RPMI8226 (cell line): ENCODE measurements around the gene FUT4.
"Not testable (repeated sequence)": the region's sequence is repeated elsewhere in the genome, so short reads cannot be mapped to it uniquely, and the experiment has no call there.

Experiments used
- DNase-seq: peaks from one replicate; pipeline ENCODE4 v3.0.0-alpha.2; 2015

FUT4 gene, protein sequence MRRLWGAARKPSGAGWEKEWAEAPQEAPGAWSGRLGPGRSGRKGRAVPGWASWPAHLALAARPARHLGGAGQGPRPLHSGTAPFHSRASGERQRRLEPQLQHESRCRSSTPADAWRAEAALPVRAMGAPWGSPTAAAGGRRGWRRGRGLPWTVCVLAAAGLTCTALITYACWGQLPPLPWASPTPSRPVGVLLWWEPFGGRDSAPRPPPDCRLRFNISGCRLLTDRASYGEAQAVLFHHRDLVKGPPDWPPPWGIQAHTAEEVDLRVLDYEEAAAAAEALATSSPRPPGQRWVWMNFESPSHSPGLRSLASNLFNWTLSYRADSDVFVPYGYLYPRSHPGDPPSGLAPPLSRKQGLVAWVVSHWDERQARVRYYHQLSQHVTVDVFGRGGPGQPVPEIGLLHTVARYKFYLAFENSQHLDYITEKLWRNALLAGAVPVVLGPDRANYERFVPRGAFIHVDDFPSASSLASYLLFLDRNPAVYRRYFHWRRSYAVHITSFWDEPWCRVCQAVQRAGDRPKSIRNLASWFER

DNA sequence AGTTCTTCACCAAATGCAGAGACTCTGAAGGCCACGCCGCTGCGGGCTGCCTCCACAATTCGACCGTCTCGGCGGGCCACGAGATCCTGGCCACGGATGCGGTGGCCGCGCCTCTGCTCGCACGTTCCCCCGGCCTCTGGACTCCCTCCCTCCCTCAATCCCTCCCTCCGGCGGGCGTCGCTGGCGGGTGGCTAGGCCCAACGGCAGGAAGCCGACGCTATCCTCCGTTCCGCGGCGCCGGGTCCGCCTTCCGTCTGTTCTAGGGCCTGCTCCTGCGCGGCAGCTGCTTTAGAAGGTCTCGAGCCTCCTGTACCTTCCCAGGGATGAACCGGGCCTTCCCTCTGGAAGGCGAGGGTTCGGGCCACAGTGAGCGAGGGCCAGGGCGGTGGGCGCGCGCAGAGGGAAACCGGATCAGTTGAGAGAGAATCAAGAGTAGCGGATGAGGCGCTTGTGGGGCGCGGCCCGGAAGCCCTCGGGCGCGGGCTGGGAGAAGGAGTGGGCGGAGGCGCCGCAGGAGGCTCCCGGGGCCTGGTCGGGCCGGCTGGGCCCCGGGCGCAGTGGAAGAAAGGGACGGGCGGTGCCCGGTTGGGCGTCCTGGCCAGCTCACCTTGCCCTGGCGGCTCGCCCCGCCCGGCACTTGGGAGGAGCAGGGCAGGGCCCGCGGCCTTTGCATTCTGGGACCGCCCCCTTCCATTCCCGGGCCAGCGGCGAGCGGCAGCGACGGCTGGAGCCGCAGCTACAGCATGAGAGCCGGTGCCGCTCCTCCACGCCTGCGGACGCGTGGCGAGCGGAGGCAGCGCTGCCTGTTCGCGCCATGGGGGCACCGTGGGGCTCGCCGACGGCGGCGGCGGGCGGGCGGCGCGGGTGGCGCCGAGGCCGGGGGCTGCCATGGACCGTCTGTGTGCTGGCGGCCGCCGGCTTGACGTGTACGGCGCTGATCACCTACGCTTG lies at the start of gene FUT4:
FUT4 (plus strand) TSS at position 227 of the 951 bp plus-strand sequence; CDS start at position 440, 213 bp downstream.
- peak; percentile 78 for DNase-seq

DNA sequence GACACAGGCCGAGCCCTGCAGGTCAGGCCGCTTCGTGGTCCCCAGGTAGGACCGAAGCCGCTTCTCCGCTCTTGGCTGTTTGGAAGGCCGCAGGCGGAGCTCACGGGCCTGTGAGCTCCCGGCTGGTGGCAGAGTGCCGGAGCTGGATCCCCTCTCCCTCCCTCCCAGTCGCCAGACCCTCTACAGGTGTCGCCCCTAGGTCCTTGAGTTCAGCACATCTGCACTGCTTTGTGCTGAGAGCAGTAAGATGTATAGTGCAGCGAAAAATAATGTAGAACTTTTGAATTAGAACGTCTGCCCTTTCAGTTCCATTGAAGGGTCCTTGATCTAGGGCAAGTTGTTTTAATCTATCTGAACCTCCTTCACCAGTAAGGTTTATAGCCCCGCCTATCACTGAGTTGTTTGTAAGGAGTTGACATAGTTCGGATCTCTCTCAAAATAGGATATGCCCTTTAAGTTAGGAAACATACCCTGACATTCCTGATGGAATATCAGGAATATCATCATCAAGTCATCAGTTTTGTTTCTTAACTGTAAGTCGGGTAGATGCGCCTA lies 49.5 kb upstream of the FUT4 start:
- no peak for DNase-seq

DNA sequence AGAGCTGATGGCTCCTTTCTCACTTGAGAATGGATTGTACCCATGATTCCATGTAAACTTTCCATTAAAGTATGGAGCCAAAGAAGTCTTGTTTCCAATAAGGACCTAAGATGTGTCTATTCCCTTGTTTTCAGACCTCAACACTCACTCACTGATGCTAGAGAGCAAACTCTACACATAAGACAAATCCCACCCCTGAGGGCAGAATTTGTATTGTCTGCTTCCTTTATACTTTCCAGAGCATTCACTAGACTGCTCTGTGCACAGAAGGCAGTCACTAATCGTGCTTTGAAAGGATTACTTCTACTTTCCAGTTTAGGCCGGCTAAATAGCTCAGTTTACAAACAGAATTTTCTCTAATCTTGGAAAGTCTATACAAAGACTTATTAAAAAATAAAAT lies 43.5 kb upstream of the FUT4 start:
- no peak for DNase-seq

DNA sequence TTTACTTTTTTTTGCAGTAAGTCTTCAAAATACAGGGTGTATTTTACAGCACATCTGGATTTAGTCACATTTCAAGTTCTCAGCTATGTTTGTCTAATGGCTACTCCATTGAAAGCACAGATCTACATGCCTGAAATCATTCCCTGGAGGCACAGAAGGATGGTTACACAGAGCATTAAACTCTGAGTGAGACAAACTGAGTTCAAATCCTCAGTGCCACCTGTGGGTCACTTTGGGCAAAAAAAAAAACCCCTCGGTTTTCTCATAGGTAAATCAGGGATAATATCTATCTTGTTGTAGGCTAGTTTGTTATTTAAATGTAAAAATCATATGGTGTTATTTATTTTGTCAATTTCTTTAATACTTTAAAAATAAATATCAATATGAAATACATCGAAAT lies 42.2 kb upstream of the FUT4 start:
- DNase-seq: no peak

DNA sequence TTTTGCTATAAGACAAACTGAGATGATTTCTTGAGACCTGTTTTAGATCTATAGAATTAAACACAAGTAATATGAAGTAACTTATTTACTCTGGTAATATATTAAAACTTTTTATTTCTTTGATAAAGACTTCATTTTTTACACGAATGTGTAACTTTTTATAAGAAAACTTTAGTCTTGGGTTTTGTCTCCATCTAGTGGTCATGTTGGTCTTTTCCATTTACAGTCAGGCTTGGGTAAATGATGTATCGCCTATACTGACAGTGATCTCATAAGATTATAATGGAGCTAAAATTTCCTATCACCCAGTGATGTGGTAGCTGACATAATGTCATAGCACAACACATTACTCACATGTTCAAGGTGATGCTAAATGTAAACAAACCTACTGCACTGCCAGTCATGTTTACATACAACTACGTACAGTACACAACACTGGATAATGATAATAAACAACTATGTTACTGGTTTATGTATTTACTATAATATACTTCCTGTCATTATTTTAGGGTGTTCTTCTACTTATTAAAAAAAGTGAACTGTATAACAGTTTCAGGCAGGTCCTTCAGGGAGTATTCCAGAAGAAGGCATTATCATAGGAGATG lies 38.9 kb upstream of the FUT4 start:
- DNase-seq: peak; percentile 59

DNA sequence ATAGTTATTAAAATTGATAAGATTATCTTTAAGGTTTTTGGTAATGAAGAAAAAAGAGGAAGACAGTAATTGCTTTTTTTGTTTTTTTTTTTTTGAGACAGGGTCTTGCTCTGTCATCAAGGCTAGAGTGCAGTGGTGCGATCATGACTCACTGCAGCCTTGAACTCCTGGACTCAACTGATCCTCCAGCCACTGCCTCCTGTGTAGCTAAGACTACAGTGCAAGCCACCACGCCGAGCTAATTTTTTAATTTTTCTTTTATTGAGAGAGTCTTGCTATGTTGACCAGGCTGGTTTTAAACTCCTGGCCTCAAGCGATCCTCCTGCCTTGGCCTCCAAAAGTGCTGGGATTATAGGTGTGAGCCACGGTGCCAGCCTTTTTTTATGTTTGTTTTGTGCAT lies 37.2 kb upstream of the FUT4 start:
- not testable (repeated sequence) for DNase-seq

DNA sequence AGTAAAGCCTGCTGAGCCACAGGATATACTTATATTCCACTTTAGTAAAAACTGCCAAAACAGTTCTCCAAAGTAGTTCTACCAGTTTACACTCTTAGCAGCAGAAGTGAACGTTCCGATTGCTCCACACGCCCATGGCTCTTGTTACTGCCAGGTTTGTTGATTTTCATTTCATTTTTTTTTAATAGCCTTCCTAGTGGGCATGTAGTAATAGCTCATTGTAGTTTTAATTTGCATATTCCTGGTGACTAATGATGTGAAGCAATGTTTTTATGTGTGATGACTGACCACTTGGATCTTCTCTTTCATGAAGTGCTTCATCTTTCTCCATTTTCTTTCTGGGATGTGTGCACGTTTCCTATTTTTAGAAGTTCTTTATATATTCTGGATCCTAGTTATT lies 36.2 kb upstream of the FUT4 start:
- no peak for DNase-seq

DNA sequence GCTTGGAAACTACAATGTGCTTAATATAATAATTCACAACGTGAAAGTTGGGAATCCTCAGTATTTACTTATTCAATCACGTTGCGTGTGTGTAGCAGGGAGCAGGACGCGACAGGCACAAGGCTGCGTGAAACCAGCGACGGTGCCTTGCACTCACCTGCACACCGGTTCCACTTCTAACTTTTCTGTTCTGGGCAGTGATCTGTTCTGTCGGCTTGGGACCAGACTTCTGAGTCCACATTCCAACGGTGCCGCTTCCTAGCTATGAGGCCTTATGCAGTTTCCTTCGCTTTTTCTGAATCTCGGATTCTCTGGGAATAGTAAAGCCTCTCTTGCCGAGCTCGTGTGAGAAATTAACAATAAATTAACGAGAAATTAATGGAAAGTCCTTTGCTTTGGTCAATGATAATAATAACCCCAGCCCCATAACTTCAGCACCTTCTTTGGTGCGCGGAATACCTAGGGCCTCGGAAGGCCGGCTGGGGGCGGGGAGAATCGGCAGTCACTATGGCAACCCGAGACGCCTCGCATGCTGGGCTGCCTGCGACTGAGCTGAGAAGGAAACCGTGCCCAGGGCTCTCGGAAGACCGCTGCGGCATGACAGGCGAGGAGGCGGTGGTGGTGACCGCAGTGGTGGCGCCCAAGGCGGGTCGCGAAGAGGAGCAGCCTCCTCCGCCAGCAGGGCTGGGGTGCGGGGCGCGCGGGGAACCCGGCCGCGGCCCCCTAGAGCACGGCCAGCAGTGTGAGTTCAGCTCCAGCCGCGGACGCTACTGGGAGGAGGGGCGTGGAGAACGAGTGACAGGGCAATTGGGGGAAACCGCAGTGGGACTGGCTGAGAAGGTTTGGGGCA lies 31.6 kb upstream of the FUT4 start, which contains the start of gene C11orf97:
C11orf97 (plus strand) TSS at position 530 of the 850 bp plus-strand sequence; CDS start at position 598, 68 bp downstream.
- DNase-seq: peak; percentile 54

DNA sequence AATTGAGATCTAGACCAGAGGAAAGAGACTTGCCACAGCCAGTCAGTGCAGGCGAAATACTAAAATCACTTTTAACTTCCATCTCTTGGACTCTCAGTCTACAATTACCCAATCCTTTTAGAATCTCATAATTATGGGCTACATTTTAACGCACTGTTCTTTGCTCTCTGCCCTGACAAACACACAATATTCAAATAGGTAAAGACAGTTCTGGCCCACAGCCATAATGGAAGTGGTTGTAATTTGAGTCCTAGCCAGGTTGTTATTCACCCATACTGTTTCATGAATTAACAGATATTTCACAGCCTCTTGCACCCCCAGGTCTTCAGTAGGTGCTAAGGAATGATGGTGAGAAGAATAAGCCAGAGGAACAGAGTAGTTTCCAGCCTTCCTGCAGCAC lies 30.6 kb upstream of the FUT4 start:
- DNase-seq: no peak

DNA sequence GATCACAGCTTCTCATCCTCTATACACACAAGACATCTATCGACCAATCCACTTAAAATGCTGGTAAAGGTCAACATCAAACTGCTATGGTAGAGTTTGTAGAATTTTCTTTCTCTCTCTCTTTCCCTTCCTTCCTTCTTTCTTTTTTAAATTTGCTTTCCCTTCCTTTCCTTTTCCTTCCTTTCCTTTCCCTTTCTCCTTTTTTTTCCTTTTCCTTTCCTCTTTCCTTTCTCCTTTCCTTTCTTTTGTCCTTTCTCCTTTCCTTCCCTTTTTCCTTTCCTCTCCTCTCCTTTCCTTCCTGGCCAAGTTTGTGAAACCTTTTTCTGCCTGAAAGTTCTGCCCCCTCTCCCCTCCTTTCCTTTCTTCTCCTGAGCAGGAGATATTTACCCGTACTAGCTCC lies 28.3 kb upstream of the FUT4 start:
- DNase-seq: no peak

DNA sequence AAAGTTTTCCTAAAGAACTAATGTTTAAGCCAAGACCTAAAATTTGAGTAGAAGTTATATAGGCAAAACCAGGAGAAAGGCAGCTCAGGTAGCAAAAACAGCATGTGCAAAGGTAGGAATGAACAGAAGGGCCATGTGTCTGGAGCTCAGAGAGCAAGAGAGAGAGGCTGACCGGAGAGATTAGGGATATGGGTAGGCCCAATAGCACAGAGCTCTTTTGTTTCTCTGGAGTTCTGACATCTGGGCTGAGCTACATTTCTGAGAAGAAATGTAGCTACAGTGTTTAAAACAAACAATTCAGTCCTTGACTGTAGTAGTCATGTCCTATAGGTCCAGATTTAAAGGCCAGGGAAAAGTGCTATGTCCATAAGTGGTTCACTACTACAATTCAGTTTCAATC lies 27.0 kb upstream of the FUT4 start:
- DNase-seq: no peak

DNA sequence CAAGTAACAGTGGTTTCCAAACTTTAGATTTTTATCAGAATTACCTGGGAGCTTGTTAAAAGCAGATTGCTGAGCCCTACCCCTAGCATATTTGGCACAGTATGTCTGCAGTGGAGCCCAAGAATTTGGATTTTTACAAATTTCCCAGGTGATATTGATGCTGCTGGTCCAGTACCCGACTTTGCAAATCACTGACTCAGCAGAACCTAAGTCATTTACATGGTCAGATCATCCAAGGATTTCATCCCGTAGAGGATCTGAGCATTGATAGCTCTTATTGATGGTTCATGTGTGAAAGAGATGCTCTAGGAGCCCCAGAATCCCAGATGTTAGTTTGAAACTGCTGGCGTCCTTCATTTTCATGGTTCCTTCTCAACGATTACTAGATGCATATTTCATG lies 25.4 kb upstream of the FUT4 start:
- DNase-seq: no peak

DNA sequence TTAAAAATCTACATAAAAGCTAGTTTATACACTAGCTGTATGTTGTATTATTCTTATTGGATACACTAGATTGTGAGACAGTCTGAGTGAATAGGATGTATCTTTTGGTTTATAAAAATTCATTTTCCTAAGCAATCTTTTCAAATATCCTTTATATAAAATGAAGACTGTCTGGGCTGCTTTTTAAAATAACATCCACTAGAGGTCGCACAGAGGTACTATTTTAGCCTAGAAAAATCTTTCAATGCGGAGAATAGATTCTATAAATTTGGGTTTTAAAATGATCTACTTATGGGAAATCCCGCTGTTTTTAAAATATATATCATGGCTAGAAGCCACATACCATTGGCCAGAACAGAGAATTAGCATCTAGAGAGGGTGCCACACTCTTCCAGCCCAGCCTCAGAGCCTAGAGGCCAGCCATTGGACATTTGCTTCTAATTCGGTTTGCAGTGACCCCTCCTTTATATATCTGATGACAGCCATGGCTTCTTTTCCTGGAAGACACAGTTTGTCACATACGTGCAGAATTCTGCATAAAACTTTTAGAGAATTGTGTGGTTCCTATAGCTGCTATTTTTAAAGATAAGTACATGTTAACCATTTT lies 24.1 kb upstream of the FUT4 start:
- peak; percentile 49 for DNase-seq

DNA sequence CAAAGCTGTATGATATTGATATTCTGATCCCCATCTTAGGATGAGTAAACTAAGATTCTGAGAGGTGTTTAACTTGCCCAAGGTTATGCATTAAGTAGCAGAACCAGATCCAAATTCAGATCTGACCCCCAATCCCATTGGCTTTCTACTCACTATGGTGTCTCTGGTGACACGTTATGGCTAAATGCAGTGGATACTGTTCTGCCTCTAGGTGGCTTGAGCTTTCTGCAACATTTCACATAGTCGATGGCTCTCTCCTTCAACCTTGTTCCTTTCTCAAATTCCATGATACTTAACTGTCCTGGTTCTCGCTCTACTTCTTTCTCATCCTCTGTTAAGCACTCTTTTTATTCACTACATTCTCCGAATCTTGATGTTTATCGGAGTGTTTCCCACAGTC lies 22.0 kb upstream of the FUT4 start:
- no peak for DNase-seq

DNA sequence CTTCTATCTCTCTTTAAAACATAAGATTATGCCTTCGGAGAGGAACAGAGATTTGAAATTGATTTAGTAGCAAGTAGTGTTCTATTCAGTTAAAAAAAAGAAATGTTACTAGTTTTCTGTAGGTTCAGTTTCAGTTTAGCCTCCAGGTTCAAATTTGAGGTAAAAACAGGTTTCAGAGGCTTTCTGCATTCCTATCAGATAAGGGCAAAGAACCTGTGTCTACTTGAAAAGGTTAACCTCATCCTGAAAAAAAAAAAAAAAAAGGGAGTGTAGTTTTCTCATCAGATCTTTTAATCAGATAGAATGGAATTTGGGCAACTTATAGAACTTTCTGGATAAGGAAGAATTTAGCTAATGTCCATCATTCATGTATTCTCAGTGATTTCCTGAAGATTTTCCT lies 19.4 kb upstream of the FUT4 start:
- no peak for DNase-seq

DNA sequence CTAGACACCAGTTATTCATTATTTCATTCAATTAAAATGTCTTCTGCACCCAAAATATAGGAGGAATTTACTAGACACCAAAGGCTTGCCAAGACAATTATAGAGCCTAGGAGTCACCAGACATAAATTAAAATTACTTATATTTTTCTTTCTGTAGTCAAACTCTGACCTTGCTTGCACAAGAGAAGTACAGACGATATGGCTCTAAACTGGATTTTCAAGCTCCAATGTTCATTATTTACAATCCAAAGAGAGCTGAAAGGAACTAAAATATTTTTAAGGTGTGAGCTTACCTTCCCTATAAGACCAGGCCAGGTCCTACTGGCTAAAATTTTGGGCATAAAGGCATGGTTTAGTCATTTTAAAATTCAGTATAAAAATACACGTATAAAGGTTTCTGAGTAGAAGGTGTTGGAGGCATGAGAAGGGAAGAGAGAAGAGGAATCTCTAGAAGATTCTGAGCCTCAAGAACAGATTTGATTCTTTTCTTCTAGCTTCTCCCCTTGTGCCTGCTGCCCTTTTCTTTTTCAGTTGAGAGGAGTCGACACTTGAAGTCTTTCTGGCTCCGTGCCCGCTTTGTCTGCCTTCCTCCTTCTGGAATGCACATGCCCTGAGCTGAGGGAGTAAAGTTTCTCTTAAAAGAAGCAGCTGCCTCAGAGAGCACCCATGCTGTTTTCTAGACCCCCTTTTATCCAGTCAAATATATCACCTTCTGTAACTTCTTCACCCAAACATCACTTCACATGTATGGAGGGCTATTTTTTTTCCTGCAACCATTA lies 18.0 kb upstream of the FUT4 start:
- peak; percentile 45 for DNase-seq

DNA sequence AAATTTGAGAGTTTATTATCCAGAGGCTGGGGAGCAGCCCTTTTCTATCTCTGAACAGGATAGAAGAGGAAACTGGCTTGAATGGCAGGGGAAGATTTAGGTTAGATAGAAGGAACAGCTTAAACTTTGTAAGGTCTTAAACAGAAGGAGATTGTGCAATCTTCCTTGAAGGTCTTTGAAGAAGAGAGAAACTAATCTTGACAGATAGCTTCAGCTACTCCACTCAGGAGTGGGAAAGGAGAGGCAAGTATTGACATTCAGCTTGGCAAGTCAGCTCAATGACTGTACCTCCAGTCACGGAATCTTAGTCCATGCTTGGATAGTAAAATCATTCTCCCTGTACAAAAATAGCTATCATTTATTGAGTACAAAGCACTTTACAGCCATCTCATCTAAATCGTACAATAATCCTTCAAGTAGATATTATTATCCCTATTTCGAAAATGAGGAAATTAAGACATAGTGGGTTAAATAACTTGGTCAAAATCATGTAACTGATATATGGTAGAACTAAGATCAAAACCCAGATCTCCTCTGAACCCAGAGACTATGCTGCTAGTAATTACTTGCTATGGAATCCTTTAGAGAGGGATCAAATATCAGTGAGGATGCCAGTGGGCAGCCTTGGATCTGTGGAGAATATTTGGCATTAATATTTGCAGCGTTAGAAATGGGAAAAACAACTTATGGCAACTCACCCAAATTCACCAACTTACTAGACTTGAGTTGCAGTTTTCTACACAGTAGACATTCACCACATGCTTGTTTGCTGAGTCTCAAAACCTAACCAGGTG lies 16.9 kb upstream of the FUT4 start:
- no peak for DNase-seq

DNA sequence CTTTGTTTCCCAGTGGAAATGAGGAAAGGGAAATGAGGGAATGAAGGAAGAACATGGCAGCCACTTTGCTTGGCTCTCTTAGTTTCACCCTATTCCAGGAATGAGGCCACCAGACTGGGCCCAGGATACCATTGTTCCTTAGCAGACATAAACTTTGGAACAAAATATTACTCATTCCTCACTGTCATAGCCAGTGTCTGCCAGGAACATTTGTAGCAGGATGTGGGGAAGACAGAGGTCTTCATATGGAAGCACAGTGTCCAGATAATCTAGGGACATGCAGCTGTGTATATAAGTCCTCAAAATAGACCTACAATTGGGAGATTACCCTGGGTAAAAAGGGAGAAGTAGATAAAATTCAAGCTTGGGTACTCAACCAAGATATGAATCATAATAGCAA lies 15.2 kb upstream of the FUT4 start:
- DNase-seq: no peak

DNA sequence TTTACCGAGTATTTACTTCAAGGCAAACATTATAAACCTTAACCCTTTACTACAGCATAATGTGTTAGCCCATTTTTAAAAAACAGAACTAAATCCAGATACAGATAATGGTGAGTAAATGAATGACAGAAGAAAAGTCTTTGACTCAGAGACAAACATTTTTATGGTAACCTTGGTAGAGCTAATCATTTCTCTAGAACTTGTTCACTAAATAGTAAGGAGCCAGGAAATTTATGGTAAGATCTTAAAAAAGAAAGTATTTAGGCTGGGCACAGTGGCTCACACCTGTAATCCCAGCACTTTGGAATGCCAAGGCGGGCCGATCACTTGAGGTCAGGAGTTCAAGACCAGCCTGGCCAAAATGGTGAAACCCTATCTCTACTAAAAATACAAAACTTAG lies 11.5 kb upstream of the FUT4 start:
- no peak for DNase-seq

DNA sequence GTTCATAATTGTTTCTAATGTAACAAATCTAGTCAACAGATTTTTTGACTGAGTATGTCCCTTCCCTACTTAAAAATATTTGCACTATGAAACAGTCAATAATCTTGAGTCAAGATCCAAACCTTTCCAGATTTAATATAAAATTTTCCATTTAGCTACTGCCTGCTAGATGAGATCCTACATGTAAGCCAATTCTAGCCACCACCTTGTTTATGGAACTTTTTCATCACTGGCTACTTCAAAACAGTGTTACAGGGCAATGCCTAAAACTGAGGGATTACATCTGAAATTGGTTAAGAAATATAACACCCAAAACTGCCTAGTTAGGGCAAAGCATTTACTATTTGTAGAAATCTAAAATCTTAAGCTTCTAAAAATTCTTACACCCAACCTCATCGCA lies 10.5 kb upstream of the FUT4 start:
- no peak for DNase-seq
